HG03135 (cell line): Measurements from ENCODE around the gene PLEKHA1.

Source experiments
- ATAC-seq: cut with Tn5 transposase; IDR thresholded peaks from one replicate; pipeline ENCODE4 v1.9.1; 2021; ENCODE audit warnings: mild to moderate bottlenecking, moderate library complexity; ENCODE audit not compliant: unreplicated experiment

The PLEKHA1 gene

GRCh38 chr10:122346326-122346950, 28.1 kb upstream of the PLEKHA1 start:
- no peak for ATAC-seq

- ATAC-seq = no peak
Measured at GRCh38 chr10:122347170-122347841, 27.2 kb upstream of the PLEKHA1 start.

- no peak for ATAC-seq
Measured at GRCh38 chr10:122348512-122348911, 26.0 kb upstream of the PLEKHA1 start.

GRCh38 chr10:122348935-122349361, 25.6 kb upstream of the PLEKHA1 start:
- no peak for ATAC-seq

- ATAC-seq = no peak
Measured at GRCh38 chr10:122349758-122350369, 24.6 kb upstream of the PLEKHA1 start.

GRCh38 chr10:122350893-122351292, 23.6 kb upstream of the PLEKHA1 start:
- no peak for ATAC-seq

- ATAC-seq = no peak
Measured at GRCh38 chr10:122352817-122353525, 21.5 kb upstream of the PLEKHA1 start.

- no peak for ATAC-seq
Measured at GRCh38 chr10:122354383-122354782, 20.1 kb upstream of the PLEKHA1 start.

GRCh38 chr10:122357685-122358084, 16.8 kb upstream of the PLEKHA1 start:
- ATAC-seq = no peak

- no peak for ATAC-seq
Measured at GRCh38 chr10:122359621-122360020, 14.9 kb upstream of the PLEKHA1 start.

- ATAC-seq = no peak
Measured at GRCh38 chr10:122361046-122361445, 13.5 kb upstream of the PLEKHA1 start.

- no peak for ATAC-seq
Measured at GRCh38 chr10:122362031-122362592, 12.4 kb upstream of the PLEKHA1 start.

GRCh38 chr10:122362621-122363020, 11.9 kb upstream of the PLEKHA1 start:
- ATAC-seq = no peak

- ATAC-seq = no peak
Measured at GRCh38 chr10:122363311-122363710, 11.2 kb upstream of the PLEKHA1 start.

GRCh38 chr10:122363722-122364463, 10.6 kb upstream of the PLEKHA1 start:
- no peak for ATAC-seq

GRCh38 chr10:122368502-122369254, 5.8 kb upstream of the PLEKHA1 start:
- ATAC-seq = no peak

- ATAC-seq = no peak
Measured at GRCh38 chr10:122373108-122373507, 1.4 kb upstream of the PLEKHA1 start.

- ATAC-seq = no peak
Measured at GRCh38 chr10:122373721-122374120, 787 bp upstream of the PLEKHA1 start.

GRCh38 chr10:122374859-122375678, 561 bp downstream of the PLEKHA1 start:
- ATAC-seq = peak; percentile 50
